Measurements from ENCODE around the gene SMCO2.

- no peak for TF ChIP-seq CTCF (IDR thresholded peaks at IDR 0.05 in 8 of 11, conservative IDR thresholded peaks at IDR 0.05 in 3 of 11)
- no peak for TF ChIP-seq POLR2A (IDR thresholded peaks at IDR 0.05)
- TF ChIP-seq POLR2AphosphoS5 (IDR thresholded peaks at IDR 0.05), result no peak
Measured at GRCh38 chr12:27446436-27446835, at the start of gene SMCO2.
